Measurements from ENCODE around the gene AHSG. TPM values are rescaled to one million over a fixed set of nuclear protein-coding genes. Genes with fewer than 3 reads are reported as not detected.

Gene AHSG
- total and polyA plus RNA-seq, 2 experiments from 2014 or later: 0.10 to 0.18 TPM

DNA sequence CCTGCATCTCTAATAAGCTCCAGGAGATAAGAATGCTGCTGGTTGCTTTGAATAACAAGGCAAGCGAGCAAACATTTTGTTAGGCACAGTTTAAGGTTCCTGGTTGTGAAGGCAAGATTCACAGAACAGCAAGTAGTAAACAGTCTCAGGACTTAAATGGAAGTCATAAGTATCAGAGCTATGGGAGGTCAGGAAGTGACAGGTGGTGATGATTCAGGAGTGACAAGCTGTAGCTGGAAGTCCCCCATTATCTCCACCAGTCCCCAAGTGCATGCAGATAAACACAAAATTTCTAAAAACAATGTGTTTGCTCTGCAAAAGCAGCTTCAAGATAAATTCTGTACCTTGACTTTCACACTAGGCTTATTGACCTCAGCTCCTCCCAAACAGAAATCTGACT lies 30.6 kb downstream of the AHSG start:
- no peak overlapping the region for H2AFZ ChIP-seq
- DNase-seq (ENCODE audit: low spot score) (peak; percentile 30), ATAC-seq (peak; percentile 40; the same call in 2 of the 3 replicates)
- H3F3A ChIP-seq (replicated peaks; ENCODE audit: low read depth): no peaks in the 10 kb centered on the region
- H3K4me2 ChIP-seq: peak overlapping the region; percentile 27
- no peaks in the 10 kb centered on the region for H3K9me3 Mint-ChIP-seq
- H3K27ac ChIP-seq (ENCODE audit: low read depth): no peak overlapping the region
- H3K36me3 ChIP-seq (ENCODE audit: insufficient read depth): no peaks in the 10 kb centered on the region
- peaks cover 1% of the 10 kb centered on the region for H3K27me3 Mint-ChIP-seq (ENCODE audit: insufficient read depth, low read depth, poor library complexity)
- H3K79me2 ChIP-seq (replicated peaks; ENCODE audit: insufficient read depth): no peaks in the 10 kb centered on the region
- H3K27ac Mint-ChIP-seq: no peak overlapping the region
- H3K27me3 ChIP-seq (ENCODE audit: insufficient read depth): no peaks in the 10 kb centered on the region
- peaks cover 29% of the 10 kb centered on the region for H3K4me1 Mint-ChIP-seq
- H3K36me3 Mint-ChIP-seq (ENCODE audit: low read depth): no peaks in the 10 kb centered on the region
- TF ChIP-seq ZNF331 (CRISPR knock-in tag; IDR thresholded peaks at IDR 0.05; ENCODE audit: low read depth) (no peak), ETS1 (IDR thresholded peaks at IDR 0.05) (no peak), ZNF114 (CRISPR knock-in tag; IDR thresholded peaks at IDR 0.05) (no peak), EZH2phosphoT487 (IDR thresholded peaks at IDR 0.05; ENCODE audit: unreplicated experiment) (no peak), REST (IDR thresholded peaks at IDR 0.05; ENCODE audit: unreplicated experiment) (no peak), STAT1 (IDR thresholded peaks at IDR 0.05; ENCODE audit: unreplicated experiment) (no peak), POLR2AphosphoS5 (IDR thresholded peaks at IDR 0.05; ENCODE audit: low read depth) (no peak), NANOG (IDR thresholded peaks at IDR 0.05; ENCODE audit: borderline replicate concordance) (no peak), JUNB (IDR thresholded peaks at IDR 0.05; ENCODE audit: unreplicated experiment) (no peak), CTCF (conservative IDR thresholded peaks at IDR 0.05; ENCODE audit: low read depth in 2 of 2) (no peak), EZH2 (IDR thresholded peaks at IDR 0.05; ENCODE audit: low read depth, unreplicated experiment) (no peak), CREB1 (CRISPR knock-in tag; IDR thresholded peaks at IDR 0.05; ENCODE audit: low read depth) (no peak)
- TF ChIP-seq, protein P1, sequence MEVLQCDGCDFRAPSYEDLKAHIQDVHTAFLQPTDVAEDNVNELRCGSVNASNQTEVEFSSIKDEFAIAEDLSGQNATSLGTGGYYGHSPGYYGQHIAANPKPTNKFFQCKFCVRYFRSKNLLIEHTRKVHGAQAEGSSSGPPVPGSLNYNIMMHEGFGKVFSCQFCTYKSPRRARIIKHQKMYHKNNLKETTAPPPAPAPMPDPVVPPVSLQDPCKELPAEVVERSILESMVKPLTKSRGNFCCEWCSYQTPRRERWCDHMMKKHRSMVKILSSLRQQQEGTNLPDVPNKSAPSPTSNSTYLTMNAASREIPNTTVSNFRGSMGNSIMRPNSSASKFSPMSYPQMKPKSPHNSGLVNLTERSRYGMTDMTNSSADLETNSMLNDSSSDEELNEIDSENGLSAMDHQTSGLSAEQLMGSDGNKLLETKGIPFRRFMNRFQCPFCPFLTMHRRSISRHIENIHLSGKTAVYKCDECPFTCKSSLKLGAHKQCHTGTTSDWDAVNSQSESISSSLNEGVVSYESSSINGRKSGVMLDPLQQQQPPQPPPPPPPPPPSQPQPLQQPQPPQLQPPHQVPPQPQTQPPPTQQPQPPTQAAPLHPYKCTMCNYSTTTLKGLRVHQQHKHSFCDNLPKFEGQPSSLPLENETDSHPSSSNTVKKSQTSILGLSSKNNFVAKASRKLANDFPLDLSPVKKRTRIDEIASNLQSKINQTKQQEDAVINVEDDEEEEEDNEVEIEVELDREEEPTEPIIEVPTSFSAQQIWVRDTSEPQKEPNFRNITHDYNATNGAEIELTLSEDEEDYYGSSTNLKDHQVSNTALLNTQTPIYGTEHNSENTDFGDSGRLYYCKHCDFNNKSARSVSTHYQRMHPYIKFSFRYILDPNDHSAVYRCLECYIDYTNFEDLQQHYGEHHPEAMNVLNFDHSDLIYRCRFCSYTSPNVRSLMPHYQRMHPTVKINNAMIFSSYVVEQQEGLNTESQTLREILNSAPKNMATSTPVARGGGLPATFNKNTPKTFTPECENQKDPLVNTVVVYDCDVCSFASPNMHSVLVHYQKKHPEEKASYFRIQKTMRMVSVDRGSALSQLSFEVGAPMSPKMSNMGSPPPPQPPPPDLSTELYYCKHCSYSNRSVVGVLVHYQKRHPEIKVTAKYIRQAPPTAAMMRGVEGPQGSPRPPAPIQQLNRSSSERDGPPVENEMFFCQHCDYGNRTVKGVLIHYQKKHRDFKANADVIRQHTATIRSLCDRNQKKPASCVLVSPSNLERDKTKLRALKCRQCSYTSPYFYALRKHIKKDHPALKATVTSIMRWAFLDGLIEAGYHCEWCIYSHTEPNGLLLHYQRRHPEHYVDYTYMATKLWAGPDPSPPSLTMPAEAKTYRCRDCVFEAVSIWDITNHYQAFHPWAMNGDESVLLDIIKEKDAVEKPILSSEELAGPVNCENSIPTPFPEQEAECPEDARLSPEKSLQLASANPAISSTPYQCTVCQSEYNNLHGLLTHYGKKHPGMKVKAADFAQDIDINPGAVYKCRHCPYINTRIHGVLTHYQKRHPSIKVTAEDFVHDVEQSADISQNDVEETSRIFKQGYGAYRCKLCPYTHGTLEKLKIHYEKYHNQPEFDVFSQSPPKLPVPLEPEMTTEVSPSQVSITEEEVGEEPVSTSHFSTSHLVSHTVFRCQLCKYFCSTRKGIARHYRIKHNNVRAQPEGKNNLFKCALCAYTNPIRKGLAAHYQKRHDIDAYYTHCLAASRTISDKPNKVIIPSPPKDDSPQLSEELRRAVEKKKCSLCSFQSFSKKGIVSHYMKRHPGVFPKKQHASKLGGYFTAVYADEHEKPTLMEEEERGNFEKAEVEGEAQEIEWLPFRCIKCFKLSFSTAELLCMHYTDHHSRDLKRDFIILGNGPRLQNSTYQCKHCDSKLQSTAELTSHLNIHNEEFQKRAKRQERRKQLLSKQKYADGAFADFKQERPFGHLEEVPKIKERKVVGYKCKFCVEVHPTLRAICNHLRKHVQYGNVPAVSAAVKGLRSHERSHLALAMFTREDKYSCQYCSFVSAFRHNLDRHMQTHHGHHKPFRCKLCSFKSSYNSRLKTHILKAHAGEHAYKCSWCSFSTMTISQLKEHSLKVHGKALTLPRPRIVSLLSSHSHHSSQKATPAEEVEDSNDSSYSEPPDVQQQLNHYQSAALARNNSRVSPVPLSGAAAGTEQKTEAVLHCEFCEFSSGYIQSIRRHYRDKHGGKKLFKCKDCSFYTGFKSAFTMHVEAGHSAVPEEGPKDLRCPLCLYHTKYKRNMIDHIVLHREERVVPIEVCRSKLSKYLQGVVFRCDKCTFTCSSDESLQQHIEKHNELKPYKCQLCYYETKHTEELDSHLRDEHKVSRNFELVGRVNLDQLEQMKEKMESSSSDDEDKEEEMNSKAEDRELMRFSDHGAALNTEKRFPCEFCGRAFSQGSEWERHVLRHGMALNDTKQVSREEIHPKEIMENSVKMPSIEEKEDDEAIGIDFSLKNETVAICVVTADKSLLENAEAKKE (CRISPR knock-in tag; IDR thresholded peaks at IDR 0.05): no peak
- H3K4me3 ChIP-seq: no peak overlapping the region
- peaks cover 33% of the 10 kb centered on the region for H3K4me1 ChIP-seq (ENCODE audit: insufficient read depth)
- no peak overlapping the region for H3K4me3 Mint-ChIP-seq
- H3K9me2 ChIP-seq (ENCODE audit: insufficient read depth): no peaks in the 10 kb centered on the region
- H4K20me1 ChIP-seq (replicated peaks; ENCODE audit: insufficient read depth): no peaks in the 10 kb centered on the region
